HG03135 (cell line): ENCODE results near the gene RFK.
"Not testable (repeated sequence)": the region's sequence is repeated elsewhere in the genome, so short reads cannot be mapped to it uniquely, and the experiment has no call there.

Experiments
- ATAC-seq: cut with Tn5 transposase; IDR thresholded peaks from one replicate; pipeline ENCODE4 v1.9.1; 2021; ENCODE audit warnings: mild to moderate bottlenecking, moderate library complexity; ENCODE audit not compliant: unreplicated experiment

RFK gene

DNA sequence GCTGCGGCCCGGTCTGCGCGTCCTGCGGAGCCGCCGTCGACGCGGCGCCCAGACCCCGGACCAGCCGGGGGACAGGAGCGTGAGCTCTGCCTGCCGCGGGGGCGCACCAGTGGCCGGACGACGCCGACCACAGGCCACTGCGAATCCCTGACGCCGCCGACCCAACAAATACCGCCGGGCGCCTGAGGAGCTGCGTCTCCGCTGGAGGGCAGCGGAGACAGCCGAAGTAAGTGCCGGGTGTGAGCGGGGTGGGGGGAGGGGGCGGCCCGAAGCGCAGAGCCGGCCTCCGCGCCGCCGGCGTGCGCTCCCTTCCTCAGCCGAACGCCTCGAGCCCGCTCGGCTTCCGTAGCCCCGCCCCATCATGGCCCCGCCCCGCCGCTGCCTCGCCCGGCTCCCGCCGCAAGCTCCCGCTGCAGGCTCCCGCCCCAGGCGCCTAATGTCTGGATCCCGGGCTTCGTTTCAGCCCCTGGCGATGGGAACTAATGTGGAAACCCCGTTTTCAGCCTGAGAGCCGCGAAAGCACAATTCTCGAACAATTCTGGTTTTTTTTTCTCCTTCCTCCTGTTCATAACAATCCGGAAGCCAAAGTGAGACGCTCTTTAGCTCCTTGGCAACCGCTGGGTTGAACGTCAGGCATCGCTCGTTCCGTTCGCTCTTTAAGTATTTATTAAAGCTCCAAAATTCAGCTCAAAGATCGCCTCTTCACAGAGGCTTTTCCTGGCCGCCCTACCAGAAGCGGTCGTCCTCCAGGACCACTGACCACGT is at the start of gene RFK:
Gene RFK (minus strand): TSS at position 232 of the 765 bp plus-strand sequence. CDS start 255 bp downstream, outside the sequence.
- ATAC-seq, result peak; percentile 72

DNA sequence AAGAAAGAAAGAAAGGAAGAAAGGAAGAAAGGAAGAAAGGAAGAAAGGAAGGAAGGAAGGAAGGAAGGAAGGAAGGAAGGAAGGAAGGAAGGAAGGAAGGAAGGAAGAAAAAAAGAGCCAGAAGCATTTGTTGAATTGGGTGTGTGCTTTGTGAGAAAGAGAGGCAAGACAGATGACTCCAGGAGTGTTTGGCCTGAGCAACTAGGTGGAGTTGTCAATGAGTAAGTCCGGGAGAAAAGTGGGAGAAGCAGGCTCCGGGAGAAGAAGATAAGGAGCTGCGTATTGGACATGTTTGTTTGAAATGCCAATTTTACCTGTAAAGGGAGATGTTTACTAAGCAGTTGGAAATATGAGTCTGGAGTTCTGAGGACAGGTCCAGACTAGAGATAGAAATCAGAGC is 49.7 kb upstream of the RFK start:
- ATAC-seq, result no peak

DNA sequence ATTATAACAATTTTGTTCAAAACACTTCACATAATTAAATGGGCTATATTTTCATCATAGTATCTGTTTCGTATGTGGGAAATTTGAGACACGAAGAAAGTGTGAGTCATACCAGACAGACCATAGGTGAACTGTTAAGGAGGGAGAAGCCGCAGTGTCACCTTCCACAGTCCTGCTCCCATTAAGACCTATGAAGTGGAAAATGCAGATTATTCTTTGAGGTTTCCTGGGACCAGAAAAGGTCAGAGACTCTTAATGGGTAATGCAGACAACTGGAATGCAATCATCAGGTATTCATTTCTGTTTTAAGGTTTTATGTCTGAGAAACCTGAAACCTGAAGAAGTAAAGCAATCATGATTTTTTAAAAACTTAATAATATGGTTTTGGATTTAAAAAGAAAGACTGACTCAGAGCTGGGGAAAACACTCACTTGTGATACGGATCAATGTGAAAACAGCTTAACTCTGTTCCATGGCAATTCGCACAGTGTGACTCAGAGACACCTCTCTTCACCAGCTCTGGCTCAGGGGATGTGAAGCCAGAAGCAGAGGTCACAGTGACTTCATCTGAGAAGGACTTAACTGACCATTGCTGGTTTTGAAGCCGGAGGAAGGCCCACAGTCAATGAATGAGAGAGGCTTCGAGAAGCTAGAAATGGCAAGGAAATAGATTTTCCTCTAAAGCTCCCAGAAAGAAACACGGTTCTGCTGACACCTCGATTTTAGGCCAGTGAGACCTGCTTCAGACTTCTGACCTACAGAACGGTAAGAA is 47.5 kb upstream of the RFK start:
- ATAC-seq, result peak; percentile 59

GRCh38 chr9:76438841-76439588 is 44.8 kb upstream of the RFK start:
- ATAC-seq, result peak; percentile 70

DNA sequence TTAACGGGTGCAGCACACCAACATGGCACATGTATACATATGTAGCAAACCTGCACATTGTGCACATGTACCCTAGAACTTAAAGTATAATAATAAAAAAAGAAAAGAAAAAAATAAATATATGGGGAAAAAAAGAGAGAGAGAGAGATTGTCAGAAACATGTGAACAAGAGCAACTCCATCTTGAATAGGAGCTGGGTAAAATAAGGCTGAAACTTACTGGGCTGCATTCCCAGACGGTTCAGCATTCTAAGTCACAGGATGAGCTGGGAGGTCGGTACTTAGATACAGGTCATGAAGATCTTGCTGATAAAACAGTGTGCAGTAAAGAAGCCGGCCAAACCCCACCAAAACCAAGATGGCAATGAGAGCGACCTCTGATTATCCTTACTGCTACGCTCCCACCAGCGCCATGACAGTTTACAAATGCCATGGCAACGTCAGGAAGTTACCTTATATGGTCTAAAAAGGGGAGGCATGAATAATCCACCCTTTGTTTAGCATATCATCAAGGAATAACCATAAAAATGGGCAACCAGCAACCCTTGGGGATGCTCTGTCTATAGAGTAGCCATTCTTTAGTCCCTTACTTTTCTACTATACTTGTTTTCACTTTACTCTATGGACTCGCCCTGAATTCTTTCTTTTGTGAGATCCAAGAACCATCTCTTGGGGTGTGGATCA is 42.9 kb upstream of the RFK start:
- ATAC-seq, result not testable (repeated sequence)

DNA sequence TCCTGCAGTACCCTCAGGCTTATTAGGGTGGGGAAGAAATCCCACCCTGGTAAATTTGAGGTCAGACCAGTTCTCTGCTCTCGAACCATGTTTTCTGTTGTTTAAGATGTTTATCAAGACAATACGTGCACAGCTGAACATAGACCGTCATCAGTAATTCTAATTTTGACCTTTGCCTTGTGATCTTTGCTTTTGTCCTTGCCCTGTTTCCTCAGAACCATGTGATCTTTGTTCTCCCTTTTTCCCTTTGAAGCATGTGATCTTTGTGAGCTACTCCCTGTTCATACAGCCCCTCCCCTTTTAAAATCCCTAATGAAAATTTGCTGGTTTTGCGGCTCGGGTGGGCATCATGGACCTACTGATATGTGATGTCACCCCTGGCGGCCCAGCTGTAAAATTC is 40.7 kb upstream of the RFK start:
- ATAC-seq, result not testable (repeated sequence)

- ATAC-seq, result no peak
Observed at GRCh38 chr9:76433836-76434235, 39.6 kb upstream of the RFK start.

- no peak for ATAC-seq
Observed at GRCh38 chr9:76433406-76433805, 39.2 kb upstream of the RFK start.

GRCh38 chr9:76431601-76432000 is 37.4 kb upstream of the RFK start:
- no peak for ATAC-seq

GRCh38 chr9:76426807-76427419 is 32.7 kb upstream of the RFK start:
- ATAC-seq, result no peak

DNA sequence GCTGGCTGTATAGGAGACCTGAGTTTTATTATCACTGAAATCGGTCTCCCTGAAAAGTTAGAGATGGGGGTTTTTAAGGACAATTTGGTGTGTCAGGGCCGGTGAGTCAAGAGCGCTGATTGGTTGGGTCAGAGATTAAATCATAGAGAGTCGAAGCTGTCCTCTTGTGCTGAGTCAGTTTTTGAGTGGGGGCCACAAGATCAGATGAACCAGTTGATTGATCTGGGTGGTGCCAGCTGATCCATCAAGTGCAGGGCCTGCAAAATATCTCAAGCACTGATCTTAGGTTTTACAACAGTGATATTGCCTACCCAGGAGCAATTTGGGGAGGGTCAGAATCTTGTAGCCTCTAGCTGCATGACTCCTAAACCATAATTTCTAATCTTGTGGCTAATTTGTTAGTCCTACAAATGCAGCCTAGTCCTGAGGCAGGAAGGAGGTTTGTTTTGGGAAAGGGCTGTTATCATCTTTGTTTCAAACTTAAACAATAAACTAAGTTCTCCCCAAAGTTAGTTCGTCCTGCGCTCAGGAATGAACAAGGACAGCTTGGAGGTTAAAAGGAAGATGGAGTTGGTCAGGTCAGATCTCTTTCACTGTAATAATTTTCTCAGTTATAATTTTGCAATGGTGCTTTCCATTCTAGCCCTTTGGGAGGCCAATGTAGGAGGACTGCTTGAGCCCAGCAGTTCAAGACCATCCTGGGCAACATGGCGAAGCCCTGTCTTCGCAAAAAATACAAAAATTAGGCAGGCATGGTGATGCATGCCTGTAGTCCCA is 31.6 kb upstream of the RFK start:
- no peak for ATAC-seq

DNA sequence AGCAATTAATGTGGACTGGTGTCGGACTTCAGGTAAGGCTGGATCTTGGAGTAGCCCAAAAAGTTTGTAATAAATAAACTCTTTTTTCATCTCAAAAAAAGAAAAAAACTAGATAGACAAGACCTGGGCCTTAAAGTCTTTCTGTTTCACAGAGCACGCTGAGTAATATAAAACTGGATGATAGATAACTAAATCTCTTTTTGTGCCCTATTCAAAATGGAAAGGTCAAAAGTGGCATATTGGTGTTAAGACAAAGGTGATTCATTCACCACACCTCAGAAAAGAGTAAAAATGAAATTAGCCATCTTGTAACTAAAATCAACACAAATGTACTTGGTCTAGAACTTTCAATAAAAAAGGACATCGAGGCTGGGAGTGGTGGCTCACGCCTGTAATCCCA is 30.3 kb upstream of the RFK start:
- ATAC-seq, result no peak

DNA sequence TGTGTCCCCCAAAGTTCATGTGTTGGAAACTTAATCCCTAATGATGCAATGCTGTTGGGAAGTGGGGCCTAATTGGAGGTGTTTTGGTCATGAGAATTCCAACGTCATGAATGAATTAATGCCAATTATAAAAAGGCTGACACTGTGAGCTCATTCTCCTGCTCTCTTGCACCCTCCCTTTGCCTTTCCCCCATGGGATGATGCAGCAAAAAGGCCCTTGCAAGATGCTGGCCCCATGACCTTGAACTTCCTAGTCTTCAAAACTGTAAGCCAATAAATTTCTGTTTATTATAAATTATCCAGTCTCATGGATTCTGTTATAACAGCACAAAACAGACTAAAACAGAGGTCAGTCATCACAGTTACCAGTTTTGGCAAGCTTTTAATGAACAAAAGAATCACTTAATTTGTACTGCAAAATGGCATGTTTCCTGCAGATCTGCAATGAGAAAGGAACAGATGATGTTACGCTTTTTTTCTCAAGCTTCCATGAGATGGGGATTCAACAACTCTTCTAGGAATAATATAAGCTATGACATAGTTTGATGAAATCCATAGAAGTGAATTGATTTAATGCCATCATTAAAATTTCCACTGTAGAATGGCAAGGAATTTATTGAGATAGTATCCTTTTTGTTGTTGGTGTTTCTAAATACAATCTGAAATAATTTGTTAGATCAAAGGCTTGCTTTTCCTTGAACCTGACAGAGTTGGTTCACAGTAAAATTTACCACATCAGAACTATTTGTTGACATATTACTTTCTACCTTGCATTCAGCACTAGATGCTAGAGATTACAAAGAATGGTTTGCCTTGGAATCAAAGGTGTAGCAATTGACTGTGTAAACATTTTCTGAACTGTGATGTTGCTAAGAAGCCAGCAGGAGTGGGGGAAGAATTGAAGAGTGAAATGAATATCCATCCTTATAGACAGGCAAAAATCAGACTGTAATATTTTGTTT is 29.3 kb upstream of the RFK start:
- ATAC-seq, result no peak

GRCh38 chr9:76419782-76420380 is 25.7 kb upstream of the RFK start:
- ATAC-seq, result no peak

GRCh38 chr9:76417394-76417793 is 23.2 kb upstream of the RFK start:
- ATAC-seq, result no peak

GRCh38 chr9:76415731-76416130 is 21.5 kb upstream of the RFK start:
- no peak for ATAC-seq

GRCh38 chr9:76415154-76415553 is 20.9 kb upstream of the RFK start:
- no peak for ATAC-seq

GRCh38 chr9:76414661-76415060 is 20.4 kb upstream of the RFK start:
- ATAC-seq, result peak; percentile 89
